Mesenchymal stem cell (in vitro differentiated cells and primary cell): ENCODE data around the gene SFXN5.
A peak's percentile ranks its signal among the peaks of the same experiment; 100 is the strongest.

Experiments
- DNase-seq: peaks from one replicate; pipeline ENCODE4 v3.0.0-alpha.2; 2013
- H2AFZ ChIP-seq: one replicate; pipeline ENCODE4 v1.6.1; 2013; ENCODE audit warnings: low read depth, mild to moderate bottlenecking, control low read depth, inconsistent platforms, low read length, moderate library complexity
- H2AK5ac ChIP-seq: 2 replicates; pipeline ENCODE4 v1.6.1; 2013; ENCODE audit warnings: low read length, moderate library complexity, mild to moderate bottlenecking, inconsistent platforms; ENCODE audit not compliant: severe bottlenecking
- H2BK120ac ChIP-seq: one replicate; pipeline ENCODE4 v1.6.1; 2013; ENCODE audit warnings: low read depth, mild to moderate bottlenecking, inconsistent platforms, low read length, moderate library complexity
- H2BK12ac ChIP-seq, 2 experiments: one replicate each; pipeline ENCODE4 v1.6.1; 2013; ENCODE audit warnings: inconsistent platforms in 2 of 2, low read length in 2 of 2, mild to moderate bottlenecking in 2 of 2, moderate library complexity in 2 of 2, control low read depth in 1 of 2
- H2BK15ac ChIP-seq: one replicate; pipeline ENCODE4 v1.6.1; 2013; ENCODE audit warnings: mild to moderate bottlenecking, low read depth, inconsistent platforms; ENCODE audit not compliant: poor library complexity, severe bottlenecking
- H2BK5ac ChIP-seq: 2 replicates; pipeline ENCODE4 v1.6.1; 2013; ENCODE audit warnings: low read depth, mild to moderate bottlenecking, low read length, control low read depth, inconsistent platforms; ENCODE audit not compliant: poor library complexity, severe bottlenecking
- H3K14ac ChIP-seq, 2 experiments: one replicate each; pipeline ENCODE4 v1.6.1; 2013; ENCODE audit warnings: inconsistent platforms in 2 of 2, low read length in 2 of 2, control low read depth in 1 of 2, mild to moderate bottlenecking in 1 of 2, moderate library complexity in 1 of 2
- H3K18ac ChIP-seq, 2 experiments: one replicate each; pipeline ENCODE4 v1.6.1; 2013; ENCODE audit warnings: inconsistent platforms in 2 of 2, low read length in 2 of 2, control low read depth in 1 of 2, low read depth in 1 of 2, mild to moderate bottlenecking in 1 of 2
- H3K23ac ChIP-seq, 2 experiments: one replicate each; pipeline ENCODE4 v1.6.1; 2013; ENCODE audit warnings: inconsistent platforms in 2 of 2, low read length in 2 of 2, mild to moderate bottlenecking in 2 of 2, moderate library complexity in 2 of 2, control low read depth in 1 of 2
- H3K27ac ChIP-seq: 2 replicates; pipeline ENCODE4 v1.5.1; 2013; ENCODE audit warnings: mild to moderate bottlenecking, moderate library complexity, low read length, control low read depth, inconsistent platforms; ENCODE audit not compliant: poor library complexity, severe bottlenecking
- H3K27me3 ChIP-seq, 2 experiments: 2 replicates each; pipeline versions ENCODE4 v1.6.1 to v1.7.0; 2013; ENCODE audit warnings: low read length in 2 of 2, mild to moderate bottlenecking in 2 of 2, moderate library complexity in 2 of 2, control low read depth in 1 of 2, inconsistent platforms in 1 of 2; ENCODE audit not compliant: control insufficient read depth in 1 of 2, insufficient read depth in 1 of 2
- H3K36me3 ChIP-seq, 2 experiments: 2 replicates each; pipeline versions ENCODE4 v1.6.1 to v1.7.0; 2013; ENCODE audit warnings: low read length in 2 of 2, control low read depth in 1 of 2, inconsistent platforms in 1 of 2, low read depth in 1 of 2, mild to moderate bottlenecking in 1 of 2; ENCODE audit not compliant: insufficient read depth in 2 of 2, control insufficient read depth in 1 of 2
- H3K4ac ChIP-seq, 2 experiments: one replicate each; pipeline ENCODE4 v1.6.1; 2013; ENCODE audit warnings: inconsistent platforms in 2 of 2, low read length in 2 of 2, mild to moderate bottlenecking in 2 of 2, moderate library complexity in 2 of 2, control low read depth in 1 of 2, low read depth in 1 of 2
- H3K4me1 ChIP-seq: 2 replicates; pipeline ENCODE4 v1.6.1; 2013; ENCODE audit warnings: low read depth, low read length, control low read depth; ENCODE audit not compliant: control insufficient read depth, insufficient read depth
- H3K4me2 ChIP-seq: 2 replicates; pipeline ENCODE4 v1.6.1; 2013; ENCODE audit warnings: low read length, mild to moderate bottlenecking, inconsistent platforms; ENCODE audit not compliant: poor library complexity, severe bottlenecking
- H3K4me3 ChIP-seq, 2 experiments: 2 replicates each; pipeline versions ENCODE4 v1.5.1 to v1.7.0; 2013; ENCODE audit warnings: low read length in 2 of 2, mild to moderate bottlenecking in 2 of 2, control low read depth in 1 of 2, low read depth in 1 of 2; ENCODE audit not compliant: insufficient read depth in 1 of 2
- H3K79me1 ChIP-seq: replicated peaks from 2 replicates; pipeline ENCODE4 v1.6.1; 2013; ENCODE audit warnings: mild to moderate bottlenecking, control low read depth, low read length, inconsistent platforms; ENCODE audit not compliant: poor library complexity, severe bottlenecking
- H3K9ac ChIP-seq: 2 replicates; pipeline ENCODE4 v1.7.0; 2013; ENCODE audit warnings: mild to moderate bottlenecking, low read length, moderate library complexity
- H3K9me3 ChIP-seq: 2 replicates; pipeline ENCODE4 v1.7.0; 2013; ENCODE audit warnings: mild to moderate bottlenecking, low read length; ENCODE audit not compliant: control insufficient read depth
- H4K8ac ChIP-seq: one replicate; pipeline ENCODE4 v1.6.1; 2013; ENCODE audit warnings: inconsistent platforms, mild to moderate bottlenecking, low read length, moderate library complexity
- H4K91ac ChIP-seq: one replicate; pipeline ENCODE4 v1.6.1; 2013; ENCODE audit warnings: mild to moderate bottlenecking, low read length, inconsistent platforms
- WGBS: methylation state at CpG from one replicate; pipeline ENCODE4 v1.1.7; 2013; ENCODE audit warnings: mixed read lengths; 5-methylcytosine and 5-hydroxymethylcytosine counted together

Gene SFXN5

DNA sequence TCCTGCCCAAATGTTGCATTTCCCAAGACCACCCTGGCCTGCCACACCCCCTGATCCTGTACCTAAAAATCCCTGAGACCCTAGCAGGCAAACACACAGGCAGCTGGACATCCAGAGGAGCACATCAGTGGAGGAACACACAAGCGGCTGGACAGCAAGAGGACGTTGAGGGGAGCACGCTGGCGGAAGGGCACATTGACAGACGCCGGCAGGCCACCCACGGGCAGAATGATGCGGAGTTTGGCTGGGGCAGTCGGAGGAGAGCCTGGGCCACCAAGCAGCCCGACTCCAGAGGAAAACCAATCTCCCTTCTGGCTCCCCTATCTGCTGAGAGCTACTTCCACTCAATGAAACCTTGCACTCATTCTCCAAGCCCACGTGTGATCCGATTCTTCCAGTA is 106.5 kb downstream of the SFXN5 start:
- no peak overlapping the region for H3K27ac ChIP-seq
- H3K4me2 ChIP-seq: no peak overlapping the region
- peaks cover 17% of the 10 kb centered on the region for H3K4me1 ChIP-seq
- H3K36me3 ChIP-seq: peaks cover 12 to 21% of the 10 kb centered on the region in 2 experiments
- no peak overlapping the region for H3K4me3 ChIP-seq
- no peak overlapping the region for H3K18ac ChIP-seq
- no peak overlapping the region for H2BK15ac ChIP-seq
- H3K9ac ChIP-seq: no peak overlapping the region
- H2BK120ac ChIP-seq: no peak overlapping the region
- H4K8ac ChIP-seq: no peak overlapping the region
- H3K4ac ChIP-seq: no peak overlapping the region
- WGBS: 85% methylated on average over 12 of the region's 12 CpGs
- H3K27me3 ChIP-seq: no peaks in the 10 kb centered on the region
- no peak overlapping the region for H2AFZ ChIP-seq
- H2BK12ac ChIP-seq: no peak overlapping the region
- no peak overlapping the region for H3K23ac ChIP-seq
- no peak overlapping the region for H2BK5ac ChIP-seq
- no peak for DNase-seq
- H4K91ac ChIP-seq: no peak overlapping the region
- no peaks in the 10 kb centered on the region for H3K9me3 ChIP-seq
- H3K79me1 ChIP-seq: no peaks in the 10 kb centered on the region
- H3K14ac ChIP-seq: peak overlapping the region in 1 of 2 experiments; percentile 66
- no peak overlapping the region for H2AK5ac ChIP-seq

- no peak overlapping the region for H4K91ac ChIP-seq
- no peak overlapping the region for H2BK12ac ChIP-seq
- no peak overlapping the region for H2BK120ac ChIP-seq
- H2AFZ ChIP-seq: no peak overlapping the region
- no peak overlapping the region for H3K4me2 ChIP-seq
- DNase-seq: no peak
- no peak overlapping the region for H3K14ac ChIP-seq
- H3K9ac ChIP-seq: no peak overlapping the region
- no peaks in the 10 kb centered on the region for H3K27me3 ChIP-seq
- H3K36me3 ChIP-seq: peaks cover 12 to 25% of the 10 kb centered on the region in 2 experiments
- H3K18ac ChIP-seq: no peak overlapping the region
- H3K23ac ChIP-seq: no peak overlapping the region
- H3K9me3 ChIP-seq: no peaks in the 10 kb centered on the region
- 94% methylated on average over 6 of the region's 6 CpGs for WGBS
- H3K4me1 ChIP-seq: peaks cover 17% of the 10 kb centered on the region
- H3K27ac ChIP-seq: no peak overlapping the region
- H2AK5ac ChIP-seq: no peak overlapping the region
- H4K8ac ChIP-seq: no peak overlapping the region
- no peak overlapping the region for H3K4ac ChIP-seq
- H2BK5ac ChIP-seq: no peak overlapping the region
- H3K4me3 ChIP-seq: no peak overlapping the region
- no peak overlapping the region for H2BK15ac ChIP-seq
- H3K79me1 ChIP-seq: no peaks in the 10 kb centered on the region
Measured at GRCh38 chr2:72964146-72964525, 107.4 kb downstream of the SFXN5 start.

DNA sequence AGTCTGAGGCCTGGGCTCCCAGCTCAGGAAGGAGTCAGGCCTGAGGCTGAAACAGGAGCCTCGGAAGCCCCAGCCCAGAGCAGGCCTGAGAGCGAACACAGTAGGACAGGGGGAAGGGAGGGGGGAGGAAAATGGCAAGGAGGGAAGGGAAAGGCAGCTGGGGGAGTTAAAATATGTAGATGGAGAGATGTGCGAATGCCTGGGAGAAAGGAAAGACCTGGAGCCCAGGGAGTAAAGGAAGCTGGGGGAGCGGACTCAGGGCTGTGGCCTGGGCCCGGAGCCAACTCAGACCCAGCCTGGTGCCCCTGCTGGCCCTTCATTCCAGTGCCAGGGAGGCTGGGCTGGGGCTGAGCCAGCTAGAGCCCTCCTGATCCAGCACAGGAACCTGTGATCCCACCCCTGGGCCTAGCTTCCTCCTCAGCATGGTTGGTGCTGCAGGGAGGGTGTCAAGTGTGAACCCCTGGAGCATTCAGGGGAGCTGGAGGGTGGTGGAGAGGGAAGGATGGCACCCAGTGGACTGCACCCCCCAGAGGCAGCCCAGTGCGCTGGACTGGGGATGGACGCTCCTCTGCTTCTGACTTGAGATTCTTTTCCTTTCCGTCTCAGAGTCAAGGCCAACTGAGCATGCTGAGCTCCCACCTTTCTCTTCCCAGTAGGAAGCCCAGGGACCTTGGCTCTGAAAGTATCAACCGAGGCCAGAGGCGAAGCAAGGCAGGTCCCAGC is 107.9 kb downstream of the SFXN5 start:
- Histone ChIP-seq H2BK12ac (no peak overlapping the region), H3K23ac (no peak overlapping the region), H3K4me3 (no peak overlapping the region), H2AFZ (no peak overlapping the region), H4K91ac (no peak overlapping the region), H4K8ac (no peak overlapping the region), H3K14ac (no peak overlapping the region), H2BK120ac (no peak overlapping the region), H3K4ac (no peak overlapping the region), H3K9ac (no peak overlapping the region), H3K9me3 (no peaks in the 10 kb centered on the region), H3K27ac (no peak overlapping the region), H3K36me3 (peaks cover 12 to 30% of the 10 kb centered on the region in 2 experiments), H2AK5ac (no peak overlapping the region), H3K4me1 (peaks cover 17% of the 10 kb centered on the region), H2BK5ac (no peak overlapping the region), H3K18ac (no peak overlapping the region), H2BK15ac (no peak overlapping the region), H3K4me2 (no peak overlapping the region), H3K27me3 (no peaks in the 10 kb centered on the region), H3K79me1 (no peaks in the 10 kb centered on the region)
- 77% methylated on average over 10 of the region's 10 CpGs for WGBS
- DNase-seq: no peak

DNA sequence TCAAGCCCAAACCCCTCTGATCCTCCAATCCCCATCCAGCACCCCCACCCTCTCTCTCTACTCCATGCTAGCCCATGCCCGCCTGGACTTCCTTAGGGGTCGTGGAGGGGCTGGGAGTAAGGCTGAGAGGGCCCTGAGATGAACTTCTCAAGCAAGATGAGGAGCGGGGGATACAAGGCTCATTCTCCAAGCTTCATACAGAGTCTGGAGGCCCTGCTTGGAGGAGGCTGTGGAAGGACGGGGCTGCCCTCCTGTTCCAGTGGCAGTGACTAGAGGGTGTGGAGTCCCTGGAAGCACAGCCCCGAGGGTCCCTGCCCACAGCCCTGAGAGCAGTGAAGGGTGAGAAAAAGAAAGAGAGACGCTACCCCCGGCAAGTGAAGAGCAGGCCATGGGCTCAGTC is 108.6 kb downstream of the SFXN5 start:
- Histone ChIP-seq H3K27me3 (no peaks in the 10 kb centered on the region), H4K8ac (no peak overlapping the region), H3K79me1 (no peaks in the 10 kb centered on the region), H3K27ac (no peak overlapping the region), H2BK5ac (no peak overlapping the region), H3K4me2 (no peak overlapping the region), H3K36me3 (peaks cover 12 to 31% of the 10 kb centered on the region in 2 experiments), H4K91ac (no peak overlapping the region), H3K18ac (no peak overlapping the region), H2BK120ac (no peak overlapping the region), H2BK12ac (no peak overlapping the region), H2AFZ (no peak overlapping the region), H3K23ac (no peak overlapping the region), H3K9ac (no peak overlapping the region), H2BK15ac (no peak overlapping the region), H3K9me3 (no peaks in the 10 kb centered on the region), H3K4ac (no peak overlapping the region), H3K4me3 (no peak overlapping the region), H2AK5ac (no peak overlapping the region), H3K4me1 (peaks cover 17% of the 10 kb centered on the region), H3K14ac (no peak overlapping the region)
- no peak for DNase-seq
- WGBS: 71% methylated on average over 7 of the region's 7 CpGs
